Osteoblast (primary cell): ENCODE measurements around the gene TM7SF3. TPM values are rescaled to one million over a fixed set of nuclear protein-coding genes. Genes with fewer than 3 reads are reported as not detected.

ENCODE experiments used
- DNase-seq: peaks from one replicate; pipeline ENCODE4 v3.0.0; 2011; ENCODE audit warnings: low spot score, mixed read lengths; ENCODE audit not compliant: insufficient read length; ENCODE audit errors: missing footprints
- H2AFZ ChIP-seq: 2 replicates; pipeline ENCODE4 v1.6.0; 2011; ENCODE audit warnings: mild to moderate bottlenecking, low read length
- H3K27ac ChIP-seq: 2 replicates; pipeline ENCODE4 v1.5.1; 2011; ENCODE audit warnings: mild to moderate bottlenecking, low read depth, low read length, moderate library complexity
- H3K27me3 ChIP-seq: 2 replicates; pipeline ENCODE4 v1.6.0; 2012; ENCODE audit warnings: mild to moderate bottlenecking, control low read depth, inconsistent platforms, low read length, moderate library complexity; ENCODE audit not compliant: insufficient read depth
- H3K36me3 ChIP-seq: 2 replicates; pipeline ENCODE4 v1.5.1; 2011; ENCODE audit warnings: mild to moderate bottlenecking, low read length, control low read depth, moderate library complexity; ENCODE audit not compliant: insufficient read depth
- H3K4me1 ChIP-seq: 2 replicates; pipeline ENCODE4 v1.5.1; 2011; ENCODE audit warnings: mild to moderate bottlenecking, low read length, control low read depth, moderate library complexity; ENCODE audit not compliant: insufficient read depth
- H3K4me2 ChIP-seq: 2 replicates; pipeline ENCODE4 v1.6.0; 2011; ENCODE audit warnings: mild to moderate bottlenecking, low read length; ENCODE audit not compliant: insufficient read depth
- H3K4me3 ChIP-seq: fragments of 200-600 bp; sonication (generic); 3 replicates; pipeline ENCODE4 v1.5.1; 2012; ENCODE audit warnings: mild to moderate bottlenecking, low read length, inconsistent platforms; ENCODE audit not compliant: insufficient read depth
- H3K79me2 ChIP-seq: 2 replicates; pipeline ENCODE4 v1.6.0; 2012; ENCODE audit warnings: mild to moderate bottlenecking, low read length, control low read depth, inconsistent platforms; ENCODE audit not compliant: insufficient read depth
- H3K9me3 ChIP-seq: 2 replicates; pipeline ENCODE4 v1.5.1; 2011; ENCODE audit warnings: low read depth, low read length, control low read depth
- H4K20me1 ChIP-seq: 2 replicates; pipeline ENCODE4 v1.6.0; 2012; ENCODE audit warnings: mild to moderate bottlenecking, low read length, control low read depth; ENCODE audit not compliant: insufficient read depth
- CTCF ChIP-seq: IDR thresholded peaks from 2 replicates; pipeline ENCODE4 v1.5.1; 2011; ENCODE audit warnings: mild to moderate bottlenecking, low read depth, low read length, moderate library complexity; ENCODE audit errors: extremely low read depth
- total RNA-seq: library from RNA; depleted of rRNA; stranded (reverse); fragments of >200 nt; gene quantifications from 2 replicates; pipeline ENCODE4 v1.2.3, GENCODE V29; 2012

TM7SF3 gene
- total RNA-seq, 1 donor = 68.0 TPM

DNA sequence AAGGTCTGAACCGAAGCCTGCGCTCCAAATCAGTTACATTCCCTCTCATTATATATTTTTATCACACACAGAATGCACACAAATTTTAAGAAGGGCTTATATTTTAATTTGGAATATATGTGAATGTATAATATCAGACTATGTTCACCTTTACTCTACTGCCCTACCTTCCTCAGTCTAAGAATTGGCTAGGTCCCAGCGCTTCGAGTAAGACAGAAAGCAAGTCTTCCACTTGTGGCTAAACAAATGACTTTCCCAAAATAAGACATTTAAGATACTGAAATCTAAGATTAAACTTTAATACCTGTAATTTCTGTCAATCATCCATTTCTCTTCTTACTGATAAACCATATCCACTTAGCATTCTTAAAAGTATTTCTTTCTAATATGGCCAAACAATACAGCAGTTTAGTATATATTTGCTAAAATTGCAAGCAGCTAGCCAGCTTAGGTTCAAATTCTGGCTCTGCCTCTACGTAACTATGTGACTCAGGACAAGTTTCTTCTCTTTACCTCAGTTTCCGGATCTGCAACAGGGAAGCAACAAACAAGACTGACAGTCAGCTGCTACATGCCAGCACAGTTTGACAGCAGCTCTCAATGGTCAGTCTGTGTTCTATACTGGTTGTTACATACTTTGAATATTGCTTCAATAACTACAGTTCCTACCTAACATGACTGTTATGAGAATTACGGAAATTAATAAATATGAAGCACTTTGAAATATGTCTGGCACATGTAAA lies 78.4 kb downstream of the TM7SF3 start:
- no peak overlapping the region for H2AFZ ChIP-seq
- peaks cover 12% of the 10 kb centered on the region for H3K36me3 ChIP-seq
- peak overlapping the region; percentile 80 for H3K4me2 ChIP-seq
- peak overlapping the region; percentile 92 for H3K4me3 ChIP-seq
- no peak for TF ChIP-seq CTCF
- H3K4me1 ChIP-seq = peaks cover 26% of the 10 kb centered on the region
- DNase-seq = peak; percentile 46
- H3K27ac ChIP-seq = no peak overlapping the region
- H3K9me3 ChIP-seq = no peaks in the 10 kb centered on the region
- H3K27me3 ChIP-seq = no peaks in the 10 kb centered on the region
- peaks cover 84% of the 10 kb centered on the region for H3K79me2 ChIP-seq
- peaks cover 14% of the 10 kb centered on the region for H4K20me1 ChIP-seq

DNA sequence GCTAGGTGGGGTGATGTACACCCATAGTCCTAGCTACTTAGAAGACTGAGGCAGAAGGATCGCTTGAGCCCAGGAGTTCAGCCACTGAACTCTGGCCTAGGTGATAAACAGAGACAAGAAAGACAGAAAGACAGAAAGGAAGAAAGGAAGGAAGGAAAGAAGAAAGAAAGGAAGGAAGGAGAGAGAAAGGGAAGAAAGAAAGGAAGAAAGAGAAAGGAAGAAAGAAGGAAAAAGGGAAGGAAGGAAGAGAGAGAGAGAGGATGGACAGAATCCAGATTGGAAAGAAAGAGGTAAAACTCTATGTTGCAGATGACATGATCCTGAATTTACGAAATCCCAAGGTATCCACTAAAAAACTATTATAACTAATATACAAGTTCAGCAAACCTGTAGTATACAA lies 84.6 kb downstream of the TM7SF3 start:
- H3K9me3 ChIP-seq = no peaks in the 10 kb centered on the region
- H3K27me3 ChIP-seq = no peaks in the 10 kb centered on the region
- H3K4me2 ChIP-seq = no peak overlapping the region
- no peak overlapping the region for H3K4me3 ChIP-seq
- no peak overlapping the region for H3K27ac ChIP-seq
- H3K79me2 ChIP-seq = peaks cover 34% of the 10 kb centered on the region
- H2AFZ ChIP-seq = no peak overlapping the region
- TF ChIP-seq CTCF = no peak
- DNase-seq = no peak
- no peaks in the 10 kb centered on the region for H4K20me1 ChIP-seq
- peaks cover 44% of the 10 kb centered on the region for H3K36me3 ChIP-seq
- no peaks in the 10 kb centered on the region for H3K4me1 ChIP-seq

GRCh38 chr12:26928661-26929060 lies 85.5 kb downstream of the TM7SF3 start:
- Histone ChIP-seq H3K4me3 (no peak overlapping the region), H3K79me2 (peaks cover 25% of the 10 kb centered on the region), H3K27ac (no peak overlapping the region), H3K4me1 (no peaks in the 10 kb centered on the region), H3K4me2 (no peak overlapping the region), H3K36me3 (peaks cover 50% of the 10 kb centered on the region), H2AFZ (no peak overlapping the region), H3K9me3 (no peaks in the 10 kb centered on the region), H3K27me3 (no peaks in the 10 kb centered on the region), H4K20me1 (no peaks in the 10 kb centered on the region)
- no peak for DNase-seq
- no peak for TF ChIP-seq CTCF

Other genes with a start within 250 kb of the TM7SF3 start
- gene ITPR2, start 181.2 kb downstream of the TM7SF3 start, total RNA-seq = 19.2 and 21.2 TPM in 2 replicates
- gene INTS13, start 76.4 kb downstream of the TM7SF3 start, total RNA-seq = 25.9 and 26.1 TPM in 2 replicates
- 47.8 and 48.0 TPM in 2 replicates for gene FGFR1OP2, start 75.9 kb downstream of the TM7SF3 start, total RNA-seq
- gene MED21, start 8.2 kb upstream of the TM7SF3 start, total RNA-seq = 63.0 and 77.2 TPM in 2 replicates
- gene C12orf71, start 68.2 kb upstream of the TM7SF3 start, total RNA-seq = not detected in 2 replicates
- 64.8 and 68.8 TPM in 2 replicates for gene STK38L, start 229.9 kb upstream of the TM7SF3 start, total RNA-seq